Measurements from ENCODE around the gene NPIPB2.
"Not testable (repeated sequence)": the region's sequence is repeated elsewhere in the genome, so short reads cannot be mapped to it uniquely, and the experiment has no call there.

Gene NPIPB2

DNA sequence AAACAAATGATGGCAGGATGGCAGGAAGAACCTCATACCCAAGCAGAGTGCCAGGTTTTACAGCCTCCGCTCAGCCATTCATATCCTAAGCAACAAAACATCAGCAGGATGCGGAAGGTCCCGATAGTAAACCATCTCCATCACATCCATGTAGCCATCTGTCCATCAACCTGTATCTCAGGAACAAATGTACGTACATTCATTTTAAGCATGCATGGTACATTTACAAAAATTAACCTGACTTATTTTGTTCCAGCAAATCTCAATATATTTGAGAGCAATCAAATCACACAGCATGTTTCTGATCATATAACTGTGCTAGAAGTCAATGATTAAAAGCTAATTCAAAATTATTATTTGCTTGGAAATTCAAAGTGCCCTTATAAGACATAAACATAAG, at the start of gene NPIPB2:
NPIPB2 (minus strand) TSS at position 101 of the 400 bp plus-strand sequence; CDS start at position 101, 0 bp downstream.
- not testable (repeated sequence) for DNase-seq (ENCODE audit: low read depth)

DNA sequence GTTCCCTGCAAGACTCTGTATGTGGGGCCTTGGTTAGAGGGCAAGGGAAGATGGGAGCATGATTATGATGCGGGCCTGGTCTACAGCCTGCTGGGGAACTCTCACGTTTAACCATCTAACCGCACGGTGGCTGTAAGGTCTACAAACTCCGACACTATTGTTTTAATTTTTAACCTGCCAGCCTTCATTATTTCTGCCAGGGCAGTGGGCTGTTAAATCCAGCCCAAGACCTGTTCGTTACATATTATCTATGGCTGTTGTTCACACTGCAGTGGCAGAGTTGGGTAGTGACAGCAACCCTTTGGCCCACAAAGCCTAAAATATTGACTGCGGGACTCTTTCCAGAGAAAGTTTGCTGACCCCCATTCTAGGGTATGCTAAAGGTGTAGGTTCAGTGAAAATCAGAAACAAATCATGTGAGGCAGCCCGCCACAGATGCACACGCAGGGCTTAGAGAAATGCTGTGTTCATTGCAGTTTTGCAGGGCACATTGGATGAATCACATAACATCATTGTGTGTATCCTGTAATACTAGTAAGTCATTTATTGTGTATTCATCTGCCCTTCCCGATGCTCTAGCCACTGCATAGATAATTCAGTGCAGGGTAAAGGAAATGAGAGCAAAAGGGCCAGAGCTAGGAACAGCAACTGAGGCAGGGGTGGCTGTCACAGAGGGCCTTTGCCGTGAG, 49.0 kb upstream of the NPIPB2 start:
- no peak for DNase-seq (ENCODE audit: low read depth)

DNA sequence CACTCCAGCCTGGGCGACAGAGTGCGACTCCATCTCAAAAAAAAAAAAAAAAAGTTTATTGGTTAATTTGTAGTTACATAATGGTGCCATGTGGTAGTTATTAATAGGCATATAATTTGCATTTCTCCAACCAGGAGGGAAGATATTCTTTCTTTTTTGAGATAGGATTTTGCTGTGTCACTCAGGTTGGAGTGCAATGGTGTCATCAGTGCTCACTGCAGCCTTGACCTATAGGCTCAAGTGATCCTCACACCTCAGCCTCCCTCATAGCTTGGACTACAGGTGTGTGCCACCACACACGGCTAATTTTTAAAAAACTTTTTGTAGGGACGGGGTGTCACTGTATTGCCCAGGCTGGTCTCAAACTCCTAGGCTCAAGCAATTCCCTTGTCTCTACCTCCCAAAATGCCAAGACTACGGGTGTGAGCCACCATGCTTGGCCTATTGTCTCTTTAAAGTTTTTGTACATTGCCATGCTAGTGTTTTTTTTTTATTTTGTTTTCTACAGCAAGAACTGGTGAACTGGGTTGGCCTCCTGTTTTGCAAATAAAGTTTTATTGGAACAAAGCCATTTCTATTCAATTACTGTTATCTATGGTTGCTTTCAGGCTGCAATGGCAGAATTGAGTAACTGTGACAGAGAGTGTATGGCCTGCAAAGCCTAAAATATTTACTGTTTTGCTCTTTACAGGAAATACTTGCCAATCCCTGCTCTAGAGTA, 46.6 kb upstream of the NPIPB2 start:
- DNase-seq (ENCODE audit: low read depth): no peak

DNA sequence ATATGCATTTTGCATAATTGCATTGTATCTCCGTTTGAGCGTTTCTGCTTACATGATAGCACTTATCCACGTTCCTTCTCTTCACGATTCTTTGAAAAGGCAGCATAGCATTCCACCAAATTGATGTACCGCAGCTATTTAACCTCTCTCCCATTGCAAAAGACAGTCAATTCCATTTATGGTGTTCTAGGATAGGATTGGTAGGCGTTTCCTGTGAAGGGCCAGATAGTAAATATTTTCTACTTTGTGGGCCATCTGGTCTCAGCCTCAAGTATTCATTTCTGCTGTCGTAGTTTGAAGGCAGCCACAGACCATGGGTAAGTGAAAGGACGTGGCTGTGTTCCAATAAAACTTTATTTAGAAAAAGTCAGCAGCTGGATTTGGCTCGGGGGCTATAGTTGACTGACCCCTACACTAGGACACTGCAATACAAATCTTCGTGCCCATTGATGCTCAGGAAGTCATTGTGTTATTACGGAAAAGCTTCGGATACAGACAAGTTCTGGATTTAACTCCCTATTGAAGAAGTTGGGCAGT, 44.7 kb upstream of the NPIPB2 start:
- no peak for DNase-seq (ENCODE audit: low read depth)

DNA sequence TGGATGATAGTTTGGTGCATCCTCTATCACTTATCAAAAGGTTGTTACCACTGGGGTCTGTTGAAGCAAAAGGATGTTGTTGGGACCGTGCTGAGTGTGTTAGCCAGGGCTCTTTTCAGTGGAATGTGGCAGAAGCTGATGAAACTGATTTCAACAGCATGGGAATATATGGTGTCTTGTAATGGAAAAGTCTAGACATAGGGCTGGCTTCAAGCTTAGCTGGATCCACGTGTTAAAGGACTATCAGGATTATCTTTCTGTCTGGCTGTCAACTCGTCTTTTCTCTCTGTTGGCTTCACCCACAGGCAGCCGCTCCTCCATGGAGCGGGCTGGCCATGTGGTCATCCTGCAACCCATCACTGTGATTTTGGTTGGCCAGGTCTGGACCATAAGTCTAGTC, 43.4 kb upstream of the NPIPB2 start:
- DNase-seq (ENCODE audit: low read depth): no peak

DNA sequence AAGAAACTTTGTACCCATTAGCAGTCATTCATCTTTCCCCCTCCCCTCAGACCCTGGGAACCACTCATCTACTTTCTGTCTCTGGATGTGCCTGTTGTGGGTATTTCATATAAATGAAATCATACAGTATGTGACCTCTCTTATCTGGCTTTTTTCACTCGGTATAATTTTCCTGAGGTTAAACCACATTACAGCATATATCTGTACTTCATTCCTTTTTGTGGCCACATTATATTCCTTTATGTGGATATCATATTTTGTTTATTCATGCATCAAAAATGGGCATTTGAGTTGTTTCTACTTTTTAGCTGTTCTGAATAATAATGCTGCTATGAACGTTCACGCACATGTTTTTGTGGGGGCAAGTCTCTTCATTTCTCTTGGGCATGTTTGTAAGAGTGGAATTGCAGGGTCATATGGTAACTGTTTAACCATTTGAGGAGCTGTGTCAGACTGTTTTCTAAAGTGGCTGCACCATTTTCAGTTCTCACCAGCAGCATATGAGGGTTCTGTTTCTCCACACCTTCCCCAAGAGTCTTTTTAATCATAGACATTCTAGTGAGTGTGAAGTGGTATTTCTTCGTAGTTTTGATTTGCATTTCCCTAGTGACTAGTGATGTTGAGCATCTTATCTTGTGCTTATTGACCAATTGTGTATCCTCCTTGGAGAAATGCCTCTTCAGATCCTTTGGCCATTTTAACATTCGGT, 38.4 kb upstream of the NPIPB2 start:
- DNase-seq (ENCODE audit: low read depth): no peak

DNA sequence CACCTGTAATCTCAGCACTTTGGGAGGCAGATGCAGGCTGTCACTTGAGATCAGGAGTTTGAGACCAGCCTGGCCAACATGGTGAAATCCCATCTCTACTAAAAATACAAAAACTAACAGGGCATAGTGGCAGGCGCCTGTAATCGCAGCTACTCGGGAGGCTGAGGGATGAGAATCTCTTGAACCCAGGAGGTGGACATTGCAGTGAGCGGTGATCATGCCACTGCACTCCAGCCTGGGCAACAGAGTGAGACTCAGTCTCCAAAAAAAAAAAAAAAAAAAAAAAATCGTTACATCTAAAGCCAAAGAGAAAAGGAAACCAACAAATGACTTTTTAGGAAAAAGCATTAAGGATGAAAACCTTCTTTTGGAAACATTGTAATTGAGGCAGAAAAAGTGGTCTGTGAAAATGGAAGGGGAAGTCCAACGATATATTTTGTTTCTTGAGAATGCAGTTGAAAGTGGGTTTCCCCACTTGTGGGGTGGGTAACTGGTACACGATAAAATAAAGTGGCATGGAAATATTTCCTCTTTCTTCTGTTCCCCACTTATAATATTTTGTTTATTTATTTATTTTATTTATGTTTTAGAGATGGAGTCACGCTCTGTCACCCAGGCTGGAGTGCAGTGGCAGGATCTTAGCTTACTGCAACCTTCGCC, 37.3 kb upstream of the NPIPB2 start:
- DNase-seq (ENCODE audit: low read depth): no peak

DNA sequence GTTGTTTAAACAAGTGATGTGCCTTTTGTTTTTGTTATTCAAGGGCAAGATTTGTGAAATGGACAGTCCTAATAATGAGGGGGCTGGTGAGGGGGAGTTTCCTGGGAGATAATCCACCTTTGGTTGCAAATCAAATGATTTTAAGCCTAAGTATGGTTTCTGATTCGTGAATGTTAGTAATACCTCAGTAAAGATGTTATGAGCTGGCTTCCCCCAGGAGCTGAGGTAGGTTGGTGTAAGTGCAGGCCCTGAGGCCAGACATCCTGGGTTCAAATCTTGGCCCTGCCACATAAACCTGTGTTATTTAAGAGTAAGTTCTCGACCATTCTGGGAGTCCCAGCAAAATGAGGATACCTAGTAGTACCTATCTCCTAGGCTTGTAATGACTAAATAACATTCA, 36.2 kb upstream of the NPIPB2 start:
- no peak for DNase-seq (ENCODE audit: low read depth)

DNA sequence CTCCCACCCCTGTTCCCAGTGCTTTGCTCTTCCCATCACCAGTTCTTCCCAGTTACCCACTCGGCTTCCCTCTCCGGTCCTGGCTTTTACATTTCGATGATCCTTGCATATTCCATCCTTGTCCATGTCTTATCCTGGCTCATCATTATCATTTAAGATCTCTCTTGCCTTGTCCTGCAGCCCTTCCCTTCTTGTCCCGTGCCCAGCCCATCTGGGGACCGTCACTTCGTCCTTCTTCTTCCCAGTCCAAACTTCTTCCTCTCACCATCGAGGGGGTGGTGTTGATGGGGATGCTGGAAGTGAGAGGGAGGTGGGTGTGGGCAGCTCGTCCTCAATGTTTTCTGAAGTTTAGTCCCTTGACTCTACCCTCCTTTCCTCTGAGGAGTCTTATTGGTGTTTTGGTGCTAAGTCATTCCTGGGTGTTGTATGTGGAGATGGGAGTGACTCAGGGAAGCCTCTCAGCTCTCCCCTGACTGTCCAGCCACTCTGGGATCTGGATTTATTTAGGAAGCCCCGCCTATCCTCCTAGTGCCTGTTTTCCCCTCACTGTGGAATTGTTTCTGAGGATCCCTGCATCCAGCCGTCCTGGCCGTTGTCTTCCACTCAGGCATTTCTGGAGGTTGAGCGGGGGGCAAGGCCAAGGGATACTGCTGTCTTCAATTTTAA, 35.7 kb upstream of the NPIPB2 start:
- DNase-seq (ENCODE audit: low read depth): no peak

DNA sequence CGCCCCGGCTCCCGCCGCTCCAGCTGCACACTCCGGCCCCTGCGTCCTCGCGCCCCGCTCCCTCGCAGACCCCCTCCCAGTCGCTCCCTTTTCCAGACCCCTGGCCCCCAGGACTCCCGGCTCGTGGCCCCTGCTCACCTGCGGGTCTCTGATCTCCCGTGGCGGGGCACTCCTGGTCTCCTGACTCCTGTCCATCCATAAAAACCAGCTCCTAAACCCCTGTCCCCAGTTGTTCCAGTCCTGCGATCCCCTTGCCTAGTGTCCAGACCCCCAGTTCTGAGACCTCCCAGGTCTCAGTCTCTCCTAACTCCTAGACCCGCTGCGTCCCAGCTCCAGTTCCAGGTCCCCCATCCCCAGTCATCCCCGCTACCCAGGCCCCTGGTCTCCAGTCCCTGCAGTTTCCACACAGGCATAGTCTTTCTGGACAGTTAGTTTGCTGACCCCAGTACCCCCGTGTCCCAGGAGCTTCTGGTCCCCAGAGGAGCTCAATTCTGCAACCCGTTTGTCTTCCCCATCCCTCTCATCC, 35.1 kb upstream of the NPIPB2 start:
- no peak for DNase-seq (ENCODE audit: low read depth)

DNA sequence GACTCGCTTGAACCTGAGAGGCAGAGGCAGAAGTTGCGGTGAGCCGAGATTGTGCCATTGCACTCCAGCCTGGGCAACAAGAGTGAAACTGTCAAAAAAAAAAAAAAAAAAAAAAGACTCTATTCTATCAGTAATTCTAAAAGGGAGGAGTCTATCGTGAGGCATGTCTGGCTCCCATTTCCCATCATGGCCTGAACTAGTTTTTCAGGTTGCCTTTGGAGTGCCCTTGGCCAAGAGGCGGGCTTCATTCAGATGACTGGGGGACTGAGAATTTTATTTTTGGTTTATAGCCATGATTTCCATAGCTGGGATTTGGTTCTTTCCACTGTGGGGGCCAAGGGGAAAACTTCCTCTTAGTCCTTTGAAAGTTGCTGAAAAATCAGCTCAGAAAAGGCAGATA, 31.2 kb upstream of the NPIPB2 start:
- no peak for DNase-seq (ENCODE audit: low read depth)

DNA sequence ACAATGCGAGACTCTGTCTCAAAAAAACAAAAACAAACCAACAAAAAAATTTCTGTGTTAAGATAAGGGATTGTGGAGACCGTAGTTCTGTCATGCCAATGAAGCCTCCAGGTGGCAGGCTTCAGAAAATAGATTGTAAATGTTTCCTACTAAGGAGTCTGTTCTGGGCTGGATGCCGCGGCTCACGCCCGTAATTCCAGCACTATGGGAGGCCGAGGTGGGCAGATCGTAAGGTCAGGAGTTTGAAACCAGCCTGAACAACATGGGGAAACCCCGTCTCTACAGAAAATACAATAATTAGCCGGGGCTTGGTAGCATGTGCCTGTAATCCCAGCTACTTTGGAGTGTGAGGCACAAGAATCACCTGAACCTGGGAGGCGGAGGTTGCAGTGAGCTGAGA, 30.3 kb upstream of the NPIPB2 start:
- DNase-seq (ENCODE audit: low read depth): no peak

DNA sequence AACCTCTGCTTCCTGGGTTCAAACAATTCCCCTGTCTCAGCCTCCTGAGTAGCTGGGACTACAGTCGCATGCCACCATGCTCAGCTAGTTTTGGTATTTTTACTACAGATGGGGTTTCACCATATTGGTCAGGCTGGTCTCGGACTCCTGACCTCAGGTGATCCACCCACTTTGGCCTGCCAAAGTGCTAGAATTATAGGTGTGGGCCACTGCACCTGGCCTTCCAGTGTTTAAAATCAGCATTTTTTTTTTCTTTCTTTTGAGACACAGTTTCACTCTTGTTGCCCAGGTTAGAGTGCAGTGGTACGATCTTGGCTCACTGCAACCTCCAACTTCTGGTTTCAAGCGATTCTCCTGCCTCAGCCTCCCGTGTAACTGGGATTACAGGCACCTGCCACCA, 28.4 kb upstream of the NPIPB2 start:
- not testable (repeated sequence) for DNase-seq (ENCODE audit: low read depth)

DNA sequence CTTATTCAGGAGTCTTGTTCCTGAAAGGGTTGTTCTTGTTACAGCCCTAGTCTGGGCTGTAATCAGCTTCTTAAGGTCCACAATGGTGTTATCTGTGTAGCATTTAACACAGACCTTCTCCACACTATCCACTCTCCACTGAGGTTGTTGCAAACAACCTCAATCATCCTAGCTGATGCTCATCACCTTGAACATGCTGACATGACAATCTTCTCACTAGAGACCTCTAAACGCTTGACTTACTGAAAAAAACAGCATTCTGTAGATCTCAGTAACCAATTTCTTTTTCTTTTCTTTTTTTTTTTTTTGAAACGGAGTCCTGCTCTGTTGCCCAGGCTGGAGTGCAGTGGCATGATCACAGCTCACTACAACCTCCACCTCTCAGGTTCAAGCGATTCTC, 26.7 kb upstream of the NPIPB2 start:
- DNase-seq (ENCODE audit: low read depth): no peak

DNA sequence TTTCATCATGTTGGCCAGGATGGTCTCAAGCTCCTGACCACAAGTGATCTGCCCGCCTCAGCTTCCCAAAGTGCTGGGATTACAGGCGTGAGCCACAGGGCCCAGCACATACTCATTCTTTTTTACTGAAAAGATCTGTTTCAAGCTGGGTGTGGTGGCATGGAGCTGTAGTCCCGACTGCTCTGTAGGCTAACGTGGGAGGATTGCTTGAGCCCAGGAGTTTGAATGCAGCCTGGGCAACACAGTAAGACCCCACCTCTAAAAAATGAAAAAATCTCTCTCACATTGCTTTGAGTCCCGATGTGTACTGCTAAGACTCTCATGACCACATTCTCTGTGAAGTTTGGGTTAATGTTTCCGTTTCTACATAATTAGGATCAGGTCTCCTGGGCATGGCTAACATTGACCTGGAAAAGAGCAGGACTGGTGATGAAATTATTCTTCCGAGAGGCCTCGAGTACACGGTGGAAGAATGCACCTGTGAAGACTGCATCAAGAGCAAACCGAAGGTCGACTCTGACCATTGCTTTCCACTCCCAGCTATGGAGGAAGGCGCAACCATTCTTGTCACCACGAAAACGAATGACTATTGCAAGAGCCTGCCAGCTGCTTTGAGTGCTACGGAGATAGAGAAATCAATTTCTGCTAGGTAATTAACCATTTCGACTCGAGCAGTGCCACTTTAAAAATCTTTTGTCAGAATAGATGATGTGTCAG, 25.5 kb upstream of the NPIPB2 start:
- no peak for DNase-seq (ENCODE audit: low read depth)

DNA sequence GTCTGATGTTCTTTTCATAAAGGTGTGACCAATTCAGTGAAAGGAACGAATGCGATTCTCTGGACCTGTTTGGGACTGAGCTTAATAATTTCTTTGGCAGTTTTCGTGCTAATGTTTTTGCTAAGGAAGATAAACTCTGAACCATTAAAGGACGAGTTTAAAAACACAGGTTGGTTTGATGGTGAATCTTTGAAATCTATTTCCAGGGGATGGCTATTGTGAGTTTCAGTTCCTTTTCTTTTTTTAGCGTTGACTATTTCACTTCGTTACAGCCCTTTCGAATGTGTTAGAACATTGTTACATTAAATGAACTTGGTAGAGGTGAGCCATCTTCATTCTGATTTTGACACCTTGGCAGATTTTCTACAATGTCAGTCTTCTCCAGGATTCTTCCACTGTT, 24.3 kb upstream of the NPIPB2 start:
- no peak for DNase-seq (ENCODE audit: low read depth)

DNA sequence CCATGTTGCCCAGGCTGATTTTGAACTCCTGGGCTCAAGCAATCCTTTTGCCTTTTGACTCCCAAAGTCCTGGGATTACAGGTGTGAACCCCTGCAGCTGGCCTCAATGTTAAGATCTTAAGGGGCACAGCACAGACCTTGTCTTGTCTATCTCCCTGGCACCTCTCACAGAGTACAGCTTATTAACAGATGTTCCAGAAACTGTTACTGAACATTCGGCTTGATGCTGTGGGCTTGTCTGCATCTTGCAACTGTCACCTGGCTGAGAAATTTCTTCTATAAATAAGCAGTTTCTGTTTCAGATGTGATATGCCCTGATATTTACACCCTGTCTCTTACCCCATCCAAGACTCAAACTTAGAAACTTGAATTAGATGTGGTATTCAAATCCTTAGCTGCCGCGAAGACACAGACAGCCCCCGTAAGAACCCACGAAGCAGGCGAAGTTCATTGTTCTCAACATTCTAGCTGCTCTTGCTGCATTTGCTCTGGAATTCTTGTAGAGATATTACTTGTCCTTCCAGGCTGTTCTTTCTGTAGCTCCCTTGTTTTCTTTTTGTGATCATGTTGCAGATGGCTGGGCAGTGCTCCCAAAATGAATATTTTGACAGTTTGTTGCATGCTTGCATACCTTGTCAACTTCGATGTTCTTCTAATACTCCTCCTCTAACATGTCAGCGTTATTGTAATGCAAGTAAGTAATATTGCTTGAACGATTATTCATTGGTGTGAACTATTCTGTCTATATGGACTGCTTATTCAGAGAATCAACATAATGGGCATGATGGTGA, 23.1 kb upstream of the NPIPB2 start, which contains the start of gene TNFRSF17:
TNFRSF17 (plus strand) TSS at position 450 of the 791 bp plus-strand sequence; CDS start at position 565, 115 bp downstream.
- no peak for DNase-seq (ENCODE audit: low read depth)

DNA sequence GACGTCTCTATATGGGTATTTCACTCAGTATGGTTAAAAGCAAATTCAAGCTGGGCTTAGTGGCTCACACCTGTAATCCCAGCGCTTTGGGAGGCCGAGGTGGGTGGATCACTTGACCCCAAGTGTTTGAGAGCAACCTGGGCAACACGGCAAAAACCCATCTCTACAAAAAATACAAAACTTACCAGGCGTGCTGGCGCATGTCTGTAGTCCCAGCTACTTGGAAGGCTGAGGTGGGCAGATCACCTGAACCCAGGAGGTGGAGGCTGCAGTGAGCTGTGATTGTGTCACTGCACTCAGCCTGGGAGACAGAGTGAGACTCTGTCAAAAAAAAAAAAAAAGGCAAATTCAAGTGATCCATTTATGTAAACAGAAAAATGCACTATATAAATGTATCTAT, 21.9 kb upstream of the NPIPB2 start:
- no peak for DNase-seq (ENCODE audit: low read depth)

DNA sequence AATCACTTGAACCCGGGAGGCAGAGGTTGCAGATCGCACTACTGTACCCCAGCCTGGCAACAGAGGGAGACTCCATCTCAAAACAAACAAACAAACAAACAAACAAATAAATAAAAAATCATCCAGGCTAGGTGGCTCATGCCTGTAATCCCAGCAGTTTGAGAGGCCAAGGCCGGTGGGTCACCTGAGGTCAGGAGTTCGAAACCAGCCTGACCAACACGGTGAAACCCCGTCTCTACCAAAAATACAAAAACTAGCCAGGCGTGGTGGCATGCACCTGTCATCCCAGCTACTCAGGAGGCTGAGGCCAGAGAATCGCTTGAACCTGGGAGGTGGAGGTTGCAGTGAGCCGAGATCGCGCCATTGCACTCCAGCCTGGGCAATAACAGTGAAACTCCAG, 21.1 kb upstream of the NPIPB2 start:
- DNase-seq (ENCODE audit: low read depth): not testable (repeated sequence)

DNA sequence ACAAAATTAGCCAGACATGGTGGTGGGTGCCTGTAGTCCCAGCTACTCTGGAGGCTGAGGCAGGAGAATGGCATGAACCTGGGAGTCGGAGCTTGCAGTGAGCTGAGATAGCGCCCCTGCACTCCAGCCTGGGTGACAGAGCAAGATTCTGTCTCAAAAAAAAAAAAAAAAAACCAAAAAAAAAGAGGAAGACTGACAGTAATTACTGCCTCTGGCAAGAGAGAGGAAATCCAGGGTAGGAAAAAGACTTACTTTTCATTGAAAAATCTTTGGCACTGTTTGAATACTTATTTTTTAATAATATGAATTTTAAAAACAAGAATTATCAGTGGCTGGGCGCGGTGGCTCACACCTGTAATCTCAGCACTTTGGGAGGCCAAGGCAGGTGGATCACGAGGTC, 20.6 kb upstream of the NPIPB2 start:
- not testable (repeated sequence) for DNase-seq (ENCODE audit: low read depth)
